H9 (cell line): ENCODE results near the gene ZNF672. TPM values are rescaled to one million over a fixed set of nuclear protein-coding genes. Genes with fewer than 3 reads are reported as not detected.
A peak's percentile ranks its signal among the peaks of the same experiment; 100 is the strongest.

Source experiments
- DNase-seq: peaks from one replicate; pipeline ENCODE4 v3.0.0-alpha.2; 2017
- H2AFZ ChIP-seq: one replicate; pipeline ENCODE4 v1.6.1; 2013; ENCODE audit warnings: mild to moderate bottlenecking, low read length, control low read depth, moderate library complexity
- H2AK5ac ChIP-seq: 2 replicates; pipeline ENCODE4 v1.6.1; 2013; ENCODE audit warnings: low read length, control low read depth, mixed read lengths; ENCODE audit not compliant: insufficient read length
- H2BK120ac ChIP-seq: one replicate; pipeline ENCODE4 v1.6.1; 2013; ENCODE audit warnings: low read depth, mild to moderate bottlenecking, low read length, control low read depth, inconsistent platforms; ENCODE audit not compliant: poor library complexity, severe bottlenecking
- H2BK12ac ChIP-seq: 2 replicates; pipeline ENCODE4 v1.6.1; 2013; ENCODE audit warnings: low read length, control low read depth, mixed read lengths, low read depth; ENCODE audit not compliant: insufficient read length
- H2BK15ac ChIP-seq: 2 replicates; pipeline ENCODE4 v1.6.1; 2013; ENCODE audit warnings: low read depth, low read length, control low read depth
- H2BK20ac ChIP-seq: one replicate; pipeline ENCODE4 v1.6.1; 2013; ENCODE audit warnings: low read depth, mild to moderate bottlenecking, low read length, control low read depth, inconsistent platforms; ENCODE audit not compliant: poor library complexity, severe bottlenecking
- H2BK5ac ChIP-seq: 2 replicates; pipeline ENCODE4 v1.6.1; 2013; ENCODE audit warnings: low read length, control low read depth, mixed read lengths; ENCODE audit not compliant: insufficient read length
- H3K14ac ChIP-seq: 2 replicates; pipeline ENCODE4 v1.6.1; 2013; ENCODE audit warnings: low read length, control low read depth; ENCODE audit not compliant: insufficient read depth
- H3K18ac ChIP-seq: 2 replicates; pipeline ENCODE4 v1.6.1; 2013; ENCODE audit warnings: low read depth, mild to moderate bottlenecking, mixed read lengths, low read length, control low read depth; ENCODE audit not compliant: insufficient read length
- H3K23ac ChIP-seq: 2 replicates; pipeline ENCODE4 v1.6.1; 2013; ENCODE audit warnings: low read length, control low read depth, mixed read lengths, low read depth; ENCODE audit not compliant: insufficient read length
- H3K23me2 ChIP-seq: 2 replicates; pipeline ENCODE4 v1.6.1; 2013; ENCODE audit warnings: low read depth, mild to moderate bottlenecking, mixed read lengths, low read length, control low read depth; ENCODE audit not compliant: insufficient read length, poor library complexity, severe bottlenecking
- H3K27ac ChIP-seq: 2 replicates; pipeline ENCODE4 v1.5.1; 2013; ENCODE audit warnings: low read length, control low read depth, mixed read lengths, low read depth; ENCODE audit not compliant: insufficient read length
- H3K27me3 ChIP-seq: 2 replicates; pipeline ENCODE4 v1.6.1; 2013; ENCODE audit warnings: low read length, control low read depth, inconsistent platforms; ENCODE audit not compliant: insufficient read depth
- H3K4ac ChIP-seq: 2 replicates; pipeline ENCODE4 v1.6.1; 2013; ENCODE audit warnings: low read depth, mild to moderate bottlenecking, control low read depth, inconsistent platforms, low read length, moderate library complexity
- H3K4me1 ChIP-seq: 2 replicates; pipeline ENCODE4 v1.6.1; 2013; ENCODE audit warnings: low read length, control low read depth, inconsistent platforms; ENCODE audit not compliant: insufficient read depth
- H3K4me2 ChIP-seq: 2 replicates; pipeline ENCODE4 v1.6.1; 2013; ENCODE audit warnings: low read length, control low read depth, mixed read lengths; ENCODE audit not compliant: insufficient read length, insufficient read depth
- H3K56ac ChIP-seq: 2 replicates; pipeline ENCODE4 v1.6.1; 2013; ENCODE audit warnings: low read depth, mild to moderate bottlenecking, mixed read lengths, low read length, control low read depth; ENCODE audit not compliant: insufficient read length
- H3K79me1 ChIP-seq: 2 replicates; pipeline ENCODE4 v1.6.1; 2013; ENCODE audit warnings: low read depth, mild to moderate bottlenecking, moderate library complexity, low read length, control low read depth, inconsistent platforms; ENCODE audit not compliant: insufficient read depth, poor library complexity, severe bottlenecking
- H3K79me2 ChIP-seq: 2 replicates; pipeline ENCODE4 v1.6.1; 2013; ENCODE audit warnings: low read length, control low read depth, inconsistent platforms; ENCODE audit not compliant: insufficient read depth
- H3K9ac ChIP-seq: 2 replicates; pipeline ENCODE4 v1.6.1; 2013; ENCODE audit warnings: low read length, control low read depth, mixed read lengths; ENCODE audit not compliant: insufficient read length; ENCODE audit errors: extremely low read depth
- H3K9me3 ChIP-seq: one replicate; pipeline ENCODE4 v1.6.1; 2013; ENCODE audit warnings: low read depth, low read length, inconsistent platforms; ENCODE audit not compliant: control insufficient read depth
- H3T11ph ChIP-seq: one replicate; pipeline ENCODE4 v1.6.1; 2013; ENCODE audit warnings: mild to moderate bottlenecking, low read length, control low read depth, inconsistent platforms
- H4K20me1 ChIP-seq: one replicate; pipeline ENCODE4 v1.6.1; 2013; ENCODE audit not compliant: control insufficient read depth, insufficient read length, insufficient read depth
- H4K5ac ChIP-seq: 2 replicates; pipeline ENCODE4 v1.6.1; 2013; ENCODE audit warnings: low read depth, mild to moderate bottlenecking, mixed read lengths, low read length, control low read depth; ENCODE audit not compliant: insufficient read length
- H4K8ac ChIP-seq: replicated peaks from 2 replicates; pipeline ENCODE4 v1.6.1; 2013; ENCODE audit warnings: low read length, control low read depth, mixed read lengths, low read depth; ENCODE audit not compliant: insufficient read length
- H4K91ac ChIP-seq: 2 replicates; pipeline ENCODE4 v1.6.1; 2013; ENCODE audit warnings: low read depth, mild to moderate bottlenecking, moderate library complexity, mixed read lengths, low read length, control low read depth; ENCODE audit not compliant: insufficient read length
- H3K27ac Mint-ChIP-seq, 3 experiments: 2 replicates in 2 of 3; 3 replicates in 1 of 3; pipeline ENCODE4 v1.8.0; 2020 to 2021; ENCODE audit warnings: mixed read lengths in 3 of 3, mild to moderate bottlenecking in 1 of 3, moderate library complexity in 1 of 3
- H3K27me3 Mint-ChIP-seq: 2 replicates; pipeline ENCODE4 v1.8.0; 2021; ENCODE audit warnings: low read depth, mild to moderate bottlenecking, moderate library complexity, mixed read lengths
- H3K36me3 Mint-ChIP-seq, 3 experiments: 2 replicates in 2 of 3; 3 replicates in 1 of 3; pipeline ENCODE4 v1.8.0; 2020 to 2021; ENCODE audit warnings: low read depth in 3 of 3, mixed read lengths in 3 of 3; ENCODE audit not compliant: insufficient read depth in 1 of 3
- H3K4me1 Mint-ChIP-seq, 2 experiments: 2 replicates each; pipeline ENCODE4 v1.8.0; 2020; ENCODE audit warnings: mixed read lengths in 2 of 2
- H3K4me3 Mint-ChIP-seq, 2 experiments: 2 replicates in 1 of 2; 3 replicates in 1 of 2; pipeline ENCODE4 v1.8.0; 2020 to 2021; ENCODE audit warnings: mild to moderate bottlenecking in 2 of 2, mixed read lengths in 2 of 2, moderate library complexity in 1 of 2
- H3K9me3 Mint-ChIP-seq, 2 experiments: 2 replicates in 1 of 2; 3 replicates in 1 of 2; pipeline ENCODE4 v1.8.0; 2020; ENCODE audit warnings: mild to moderate bottlenecking in 2 of 2, mixed read lengths in 2 of 2, moderate library complexity in 1 of 2
- WGBS: extraction: QIAGEN DNeasy Blood & Tissue Kit; methylation state at CpG from one replicate; pipeline ENCODE4 v1.1.7; 2013; ENCODE audit warnings: missing lambda C conversion rate, low lambda C conversion rate, mixed read lengths; ENCODE audit not compliant: insufficient read length; ENCODE audit errors: extremely low coverage; 5-methylcytosine and 5-hydroxymethylcytosine counted together
- total RNA-seq: library from RNA; stranded (reverse); gene quantifications from 2 replicates; pipeline ENCODE4 v1.2.1, GENCODE V29; 2021
- TF ChIP-seq, protein P1 (sequence below): fragments of 200-600 bp; sonication (generic); conservative IDR thresholded peaks from 3 replicates; pipeline ENCODE4 v1.8.0; 2021; ENCODE audit warnings: antibody characterized with exemption, mild to moderate bottlenecking

The ZNF672 gene
- total RNA-seq, 1 experiment from 2014 or later: 29.4 TPM

DNA sequence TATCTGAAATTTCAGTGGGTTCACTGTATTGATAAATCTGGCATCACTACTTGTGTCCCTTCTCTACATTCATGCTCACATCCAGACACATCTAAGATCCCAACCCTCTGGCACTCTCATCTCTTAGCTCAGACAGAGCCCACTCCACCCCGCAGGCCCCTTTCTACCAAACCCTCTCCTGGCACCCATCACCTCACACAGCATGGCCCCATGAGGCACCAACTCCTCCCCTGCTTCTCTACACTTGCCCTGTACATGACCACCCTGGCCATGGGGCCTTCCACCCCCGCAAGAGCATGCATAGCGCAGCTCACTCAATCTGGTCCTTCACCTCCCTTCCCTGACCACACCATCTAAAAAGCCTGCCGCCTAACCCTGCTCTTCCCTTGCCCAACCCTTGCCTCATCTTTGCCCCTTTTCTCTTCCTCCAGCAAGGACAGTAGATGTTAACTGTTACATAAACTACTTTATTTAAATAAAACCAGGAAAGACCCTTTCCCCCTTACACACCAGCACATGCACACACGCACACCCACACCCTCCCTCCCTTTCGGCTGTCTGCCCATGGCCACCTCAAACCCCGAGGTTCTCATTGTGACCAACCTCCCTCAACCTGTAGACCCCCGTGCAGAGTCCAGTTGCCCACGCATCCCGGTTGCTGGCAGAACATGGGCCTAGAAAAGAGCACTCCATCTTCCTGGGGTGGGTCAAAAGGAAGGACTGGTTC, 27.9 kb upstream of the ZNF672 start:
- no peak overlapping the region for H3K9ac ChIP-seq
- H3K79me1 ChIP-seq: no peaks in the 10 kb centered on the region
- no peak overlapping the region for H3K23ac ChIP-seq
- H4K8ac ChIP-seq: no peak overlapping the region
- H3K4me3 Mint-ChIP-seq: no peak overlapping the region; a peak in 1 of 5 replicates
- H2BK5ac ChIP-seq: no peak overlapping the region
- TF ChIP-seq, protein P1, sequence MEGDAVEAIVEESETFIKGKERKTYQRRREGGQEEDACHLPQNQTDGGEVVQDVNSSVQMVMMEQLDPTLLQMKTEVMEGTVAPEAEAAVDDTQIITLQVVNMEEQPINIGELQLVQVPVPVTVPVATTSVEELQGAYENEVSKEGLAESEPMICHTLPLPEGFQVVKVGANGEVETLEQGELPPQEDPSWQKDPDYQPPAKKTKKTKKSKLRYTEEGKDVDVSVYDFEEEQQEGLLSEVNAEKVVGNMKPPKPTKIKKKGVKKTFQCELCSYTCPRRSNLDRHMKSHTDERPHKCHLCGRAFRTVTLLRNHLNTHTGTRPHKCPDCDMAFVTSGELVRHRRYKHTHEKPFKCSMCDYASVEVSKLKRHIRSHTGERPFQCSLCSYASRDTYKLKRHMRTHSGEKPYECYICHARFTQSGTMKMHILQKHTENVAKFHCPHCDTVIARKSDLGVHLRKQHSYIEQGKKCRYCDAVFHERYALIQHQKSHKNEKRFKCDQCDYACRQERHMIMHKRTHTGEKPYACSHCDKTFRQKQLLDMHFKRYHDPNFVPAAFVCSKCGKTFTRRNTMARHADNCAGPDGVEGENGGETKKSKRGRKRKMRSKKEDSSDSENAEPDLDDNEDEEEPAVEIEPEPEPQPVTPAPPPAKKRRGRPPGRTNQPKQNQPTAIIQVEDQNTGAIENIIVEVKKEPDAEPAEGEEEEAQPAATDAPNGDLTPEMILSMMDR: no peak
- 0 out of 7 replicates have a peak overlapping the region, but pooled peaks of 2 of the 3 experiments have one; percentile 10 to 35 for H3K27ac Mint-ChIP-seq
- no peaks in the 10 kb centered on the region for H3K23me2 ChIP-seq
- no peak overlapping the region for H4K5ac ChIP-seq
- no peak overlapping the region for H3K56ac ChIP-seq
- no peak for DNase-seq
- H3K14ac ChIP-seq: no peak overlapping the region
- H2BK15ac ChIP-seq: no peak overlapping the region
- H3K27ac ChIP-seq: no peak overlapping the region
- H4K91ac ChIP-seq: no peak overlapping the region
- no peaks in the 10 kb centered on the region for H3K79me2 ChIP-seq
- H3K36me3 Mint-ChIP-seq: peaks cover 23 to 38% (median 37%) of the 10 kb centered on the region in 3 experiments
- H3K27me3 ChIP-seq: no peaks in the 10 kb centered on the region
- no peak overlapping the region for H2BK20ac ChIP-seq
- peaks cover 3 to 7% of the 10 kb centered on the region in 2 experiments for H3K9me3 Mint-ChIP-seq
- H3T11ph ChIP-seq: no peak overlapping the region
- no peak overlapping the region for H2AK5ac ChIP-seq
- H2AFZ ChIP-seq: no peak overlapping the region
- WGBS: no CpG with 5 or more reads among the region's 10 CpGs
- peaks cover under 1% of the 10 kb centered on the region; the same call in 1 of the 2 replicates for H3K27me3 Mint-ChIP-seq
- H3K4me1 ChIP-seq: no peaks in the 10 kb centered on the region
- no peak overlapping the region for H2BK12ac ChIP-seq
- no peak overlapping the region for H3K4me2 ChIP-seq
- 0 out of 4 replicates have a peak, but pooled peaks cover 0 to 4% of the 10 kb centered on the region in 2 experiments for H3K4me1 Mint-ChIP-seq
- no peak overlapping the region for H2BK120ac ChIP-seq
- H4K20me1 ChIP-seq: no peaks in the 10 kb centered on the region
- H3K18ac ChIP-seq: no peak overlapping the region
- peaks cover 6% of the 10 kb centered on the region for H3K9me3 ChIP-seq
- no peak overlapping the region for H3K4ac ChIP-seq
